BJ (cell line): Measurements from ENCODE around the gene STAM2. TPM values are rescaled to one million over a fixed set of nuclear protein-coding genes. Genes with fewer than 3 reads are reported as not detected.
"Not testable (repeated sequence)": the region's sequence is repeated elsewhere in the genome, so short reads cannot be mapped to it uniquely, and the experiment has no call there.

Source experiments
- CTCF ChIA-PET: fragments of 350-600 bp; formaldehyde crosslinking; extraction: SDS; loops from one replicate; lab custom pipeline; 2021; ENCODE audit warnings: antibody characterized with exemption, inconsistent platforms; lab: Yijun Ruan, JAX
- POLR2A ChIA-PET: fragments of 300-600 bp; sonication (Branson Sonifier 250); formaldehyde crosslinking; extraction: SDS; loops from one replicate; lab custom pipeline; 2021; ENCODE audit warnings: antibody characterized with exemption; lab: Charles Lee
- DNase-seq: peaks from one replicate; pipeline ENCODE4 v3.0.0-alpha.2; 2011; ENCODE audit warnings: low read depth
- H3K27me3 ChIP-seq: 2 replicates; pipeline ENCODE4 v1.6.0; 2011; ENCODE audit warnings: low read length; ENCODE audit not compliant: control insufficient read depth, insufficient read depth
- H3K36me3 ChIP-seq: 2 replicates; pipeline ENCODE4 v1.5.1; 2011; ENCODE audit warnings: low read length; ENCODE audit not compliant: control insufficient read depth, insufficient read depth
- H3K4me3 ChIP-seq: 2 replicates; pipeline ENCODE4 v1.5.1; 2011; ENCODE audit warnings: low read depth, mild to moderate bottlenecking, control low read depth, low read length
- polyA plus RNA-seq: library from polyadenylated mRNA; depleted of rRNA; stranded (reverse); fragments of >200 nt; gene quantifications from 2 replicates; pipeline ENCODE4 v1.2.3, GENCODE V29; 2011
- TF ChIP-seq, protein P1 (sequence below): IDR thresholded peaks from 2 replicates; pipeline ENCODE4 v1.5.1; 2011; ENCODE audit warnings: low read depth, mild to moderate bottlenecking, control low read depth, inconsistent platforms, low read length, moderate library complexity; ENCODE audit not compliant: insufficient read depth

The STAM2 gene
- polyA plus RNA-seq, 1 experiment = 12.4 TPM

DNA sequence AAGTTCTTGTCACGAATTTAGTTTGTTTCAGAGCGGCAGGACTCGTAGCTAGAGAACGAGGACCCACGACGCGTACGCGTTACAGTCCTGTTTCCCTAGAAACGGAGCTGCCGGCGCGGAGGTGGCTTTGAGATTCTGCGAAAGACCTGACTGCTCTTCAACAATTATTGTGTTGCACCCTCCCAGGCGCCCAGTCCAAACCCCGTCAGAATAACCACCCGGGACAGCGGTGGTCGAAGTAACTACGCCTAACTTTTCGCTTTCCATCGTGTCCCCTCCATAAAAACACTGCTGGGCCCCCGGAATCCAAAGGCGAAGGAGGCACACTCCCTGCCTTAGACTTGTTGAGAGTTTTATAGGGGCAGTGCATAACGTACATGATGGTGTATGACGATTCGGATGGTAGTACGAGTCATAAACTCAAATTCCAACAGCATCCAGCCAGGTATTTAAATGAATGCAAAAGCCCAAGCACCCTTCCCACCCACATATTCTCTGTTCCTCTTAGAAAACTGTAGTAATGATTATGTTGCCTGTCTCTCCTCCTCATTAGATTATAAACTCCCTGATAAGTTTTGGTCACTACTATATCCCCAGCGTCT lies 651 bp upstream of the STAM2 start:
- no peaks in the 10 kb centered on the region for H3K27me3 ChIP-seq
- peak overlapping the region; percentile 67 for H3K4me3 ChIP-seq
- POLR2A ChIA-PET = interaction anchor here (0.6 to 0.9 kb wide), 3 partner anchors 10 to 395 kb away, joined by 3 to 5 read pairs (median 4); no protein-coding TSS in a partner anchor
- CTCF ChIA-PET = interaction anchor here (0.6 to 4.2 kb wide), 25 partner anchors 8 to 564 kb away, joined by 3 to 33 read pairs (median 3); no protein-coding TSS in a partner anchor
- H3K36me3 ChIP-seq = no peaks in the 10 kb centered on the region
- no peak for DNase-seq
- TF ChIP-seq, protein P1, sequence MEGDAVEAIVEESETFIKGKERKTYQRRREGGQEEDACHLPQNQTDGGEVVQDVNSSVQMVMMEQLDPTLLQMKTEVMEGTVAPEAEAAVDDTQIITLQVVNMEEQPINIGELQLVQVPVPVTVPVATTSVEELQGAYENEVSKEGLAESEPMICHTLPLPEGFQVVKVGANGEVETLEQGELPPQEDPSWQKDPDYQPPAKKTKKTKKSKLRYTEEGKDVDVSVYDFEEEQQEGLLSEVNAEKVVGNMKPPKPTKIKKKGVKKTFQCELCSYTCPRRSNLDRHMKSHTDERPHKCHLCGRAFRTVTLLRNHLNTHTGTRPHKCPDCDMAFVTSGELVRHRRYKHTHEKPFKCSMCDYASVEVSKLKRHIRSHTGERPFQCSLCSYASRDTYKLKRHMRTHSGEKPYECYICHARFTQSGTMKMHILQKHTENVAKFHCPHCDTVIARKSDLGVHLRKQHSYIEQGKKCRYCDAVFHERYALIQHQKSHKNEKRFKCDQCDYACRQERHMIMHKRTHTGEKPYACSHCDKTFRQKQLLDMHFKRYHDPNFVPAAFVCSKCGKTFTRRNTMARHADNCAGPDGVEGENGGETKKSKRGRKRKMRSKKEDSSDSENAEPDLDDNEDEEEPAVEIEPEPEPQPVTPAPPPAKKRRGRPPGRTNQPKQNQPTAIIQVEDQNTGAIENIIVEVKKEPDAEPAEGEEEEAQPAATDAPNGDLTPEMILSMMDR = no peak

DNA sequence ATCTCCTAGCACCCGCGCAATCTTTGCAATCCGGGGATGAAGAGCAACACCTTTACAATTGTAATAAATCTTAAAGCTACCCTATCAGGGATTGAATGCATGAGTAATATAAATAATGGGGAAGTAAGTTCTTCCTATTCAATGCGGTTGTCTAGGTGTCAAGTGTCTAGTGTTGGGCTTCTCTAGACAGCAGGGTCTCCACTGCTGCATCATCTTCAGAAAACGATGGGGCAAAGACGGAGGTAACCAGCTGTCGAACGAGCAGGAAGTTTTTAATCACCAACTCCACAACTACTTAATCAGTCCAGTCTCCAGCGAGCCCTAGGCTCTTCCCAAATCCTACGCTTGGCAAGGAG lies 573 bp downstream of the STAM2 start:
- CTCF ChIA-PET = interaction anchor here (1.0 to 4.2 kb wide), 6 partner anchors 14 to 460 kb away, joined by 3 to 33 read pairs (median 4); no protein-coding TSS in a partner anchor
- no peak for DNase-seq
- TF ChIP-seq, protein P1 = no peak

DNA sequence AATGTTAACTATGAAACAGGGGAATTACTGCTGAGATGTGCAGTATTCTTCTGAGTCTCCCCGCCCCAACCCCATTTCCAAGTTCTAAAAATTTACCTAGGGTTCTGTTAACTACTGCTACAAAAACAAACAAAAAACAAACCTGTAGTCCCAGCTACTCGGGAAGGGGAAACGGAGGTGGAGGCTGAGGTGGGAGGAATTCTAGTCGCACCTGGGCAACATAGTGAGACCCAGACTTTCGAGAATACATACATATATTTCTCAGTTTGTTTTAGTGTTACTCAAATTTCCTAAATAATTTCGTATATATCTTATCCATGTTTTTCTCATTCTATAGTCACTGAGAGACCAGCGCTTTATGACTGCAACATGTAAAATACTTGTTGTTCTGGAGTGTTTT lies 989 bp downstream of the STAM2 start:
- CTCF ChIA-PET = interaction anchor here (1.0 to 4.2 kb wide), 2 partner anchors 98 to 461 kb away, joined by 3 to 33 read pairs; no protein-coding TSS in a partner anchor
- Histone ChIP-seq H3K27me3 (no peaks in the 10 kb centered on the region), H3K36me3 (no peaks in the 10 kb centered on the region), H3K4me3 (peak overlapping the region; percentile 67)
- TF ChIP-seq, protein P1 = no peak
- POLR2A ChIA-PET = no interaction called here
- DNase-seq = no peak

More for the DNA sequence above, 573 bp downstream of the STAM2 start:
- H3K36me3 ChIP-seq = no peaks in the 10 kb centered on the region
- peak overlapping the region; percentile 67 for H3K4me3 ChIP-seq
- no peaks in the 10 kb centered on the region for H3K27me3 ChIP-seq
- POLR2A ChIA-PET = no interaction called here

DNA sequence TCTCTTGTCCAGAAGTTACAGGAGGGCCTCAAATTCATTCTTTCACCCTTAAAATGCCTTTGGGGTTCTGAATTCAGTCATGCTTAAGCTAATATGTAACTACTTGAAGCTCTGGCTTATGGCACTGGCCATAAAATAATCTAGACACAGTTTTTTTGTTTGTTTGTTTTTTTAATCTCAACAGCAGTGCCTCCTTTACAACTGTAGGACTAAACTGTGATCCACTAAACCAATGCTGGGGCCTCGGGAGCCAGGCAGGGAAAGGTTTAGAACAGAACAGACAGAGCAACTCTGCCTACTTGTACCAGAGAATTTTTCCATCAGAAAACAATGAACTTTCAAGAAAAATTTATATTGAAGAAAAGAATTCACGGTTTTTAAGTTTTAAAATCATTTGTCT lies 1.7 kb downstream of the STAM2 start:
- CTCF ChIA-PET = interaction anchor here (1.1 kb wide), 1 partner anchor 124 kb away, joined by 3 read pairs; no protein-coding TSS in a partner anchor
- Histone ChIP-seq H3K4me3 (no peak overlapping the region), H3K27me3 (no peaks in the 10 kb centered on the region), H3K36me3 (no peaks in the 10 kb centered on the region)
- POLR2A ChIA-PET = no interaction called here
- no peak for DNase-seq
- TF ChIP-seq, protein P1 = no peak

DNA sequence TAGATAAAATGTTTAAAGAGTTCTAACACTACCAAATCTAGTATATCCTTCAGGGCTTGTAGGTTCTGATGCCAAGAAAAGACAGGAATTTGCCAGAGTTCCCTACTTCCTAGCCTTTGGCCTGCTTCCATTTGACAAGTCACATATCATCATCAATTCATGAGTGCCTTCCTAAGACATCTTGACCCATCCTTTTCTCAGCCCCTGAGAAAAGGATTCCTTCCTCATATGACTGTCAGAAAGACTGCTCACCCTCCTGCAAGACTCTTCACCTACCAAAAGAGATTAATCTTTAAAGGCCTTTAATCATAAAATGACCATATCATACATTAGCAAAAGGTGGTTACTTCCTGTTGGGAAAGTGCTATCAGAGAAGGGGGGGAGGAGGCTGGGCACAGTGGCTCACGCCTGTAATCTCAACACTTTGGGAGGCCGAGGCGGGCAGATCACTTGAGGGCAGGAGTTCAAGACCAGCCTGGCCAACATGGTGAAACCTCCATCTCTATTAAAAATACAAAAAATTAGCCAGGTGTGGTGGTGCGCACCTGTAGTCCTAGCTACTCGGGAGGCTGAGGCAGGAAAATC lies 3.3 kb downstream of the STAM2 start:
- DNase-seq, H3K4me3 ChIP-seq, H3K27me3 ChIP-seq, POLR2A ChIA-PET, H3K36me3 ChIP-seq, CTCF ChIA-PET: not testable (repeated sequence)
